Esophagus (tissue), 2 donors: Measurements from ENCODE around the gene GNA15. TPM values are rescaled to one million over a fixed set of nuclear protein-coding genes. Genes with fewer than 3 reads are reported as not detected.
"Not testable (repeated sequence)": the region's sequence is repeated elsewhere in the genome, so short reads cannot be mapped to it uniquely, and the experiment has no call there.

ENCODE experiments used
- H3K27ac ChIP-seq, 2 donors: one replicate each; pipeline ENCODE4 v1.5.1; 2013; ENCODE audit warnings: low read depth in 2 of 2, mild to moderate bottlenecking in 2 of 2, inconsistent platforms in 1 of 2, low read length in 1 of 2, moderate library complexity in 1 of 2
- H3K27me3 ChIP-seq, 2 donors: one replicate each; pipeline ENCODE4 v1.6.1; 2013; ENCODE audit warnings: low read length in 2 of 2, control low read depth in 1 of 2, mild to moderate bottlenecking in 1 of 2; ENCODE audit not compliant: insufficient read depth in 2 of 2, control insufficient read depth in 1 of 2
- H3K36me3 ChIP-seq, 2 donors: one replicate each; pipeline ENCODE4 v1.6.1; 2013; ENCODE audit warnings: low read length in 1 of 2; ENCODE audit not compliant: control insufficient read depth in 2 of 2, insufficient read depth in 2 of 2
- H3K4me1 ChIP-seq, 2 donors: one replicate each; pipeline ENCODE4 v1.6.1; 2013; ENCODE audit warnings: low read length in 1 of 2; ENCODE audit not compliant: control insufficient read depth in 2 of 2, insufficient read depth in 2 of 2
- H3K4me3 ChIP-seq, 2 donors: one replicate each; pipeline ENCODE4 v1.5.1; 2013; ENCODE audit warnings: low read length in 2 of 2, mild to moderate bottlenecking in 2 of 2, low read depth in 1 of 2, moderate library complexity in 1 of 2
- H3K9me3 ChIP-seq, 2 donors: one replicate each; pipeline ENCODE4 v1.6.1; 2013; ENCODE audit warnings: mild to moderate bottlenecking in 2 of 2, low read depth in 1 of 2, low read length in 1 of 2, moderate library complexity in 1 of 2; ENCODE audit not compliant: control insufficient read depth in 2 of 2, insufficient read depth in 1 of 2
- WGBS, 2 donors: extraction: QIAGEN DNeasy Blood & Tissue Kit; methylation state at CpG; one replicate each; pipeline ENCODE4 v1.1.7; 2013; 5-methylcytosine and 5-hydroxymethylcytosine counted together
- polyA plus RNA-seq, 2 donors: library from polyadenylated mRNA; stranded (reverse); fragments of 200-250 nt; gene quantifications; one replicate each; pipeline ENCODE4 v1.2.3, GENCODE V29; 2013
- donor health status: healthy with polysubstance abuse.
- donor health status: Bipolar disorder and iron deficiency.

Gene GNA15
- polyA plus RNA-seq, 2 donors = 118 to 135 TPM

DNA sequence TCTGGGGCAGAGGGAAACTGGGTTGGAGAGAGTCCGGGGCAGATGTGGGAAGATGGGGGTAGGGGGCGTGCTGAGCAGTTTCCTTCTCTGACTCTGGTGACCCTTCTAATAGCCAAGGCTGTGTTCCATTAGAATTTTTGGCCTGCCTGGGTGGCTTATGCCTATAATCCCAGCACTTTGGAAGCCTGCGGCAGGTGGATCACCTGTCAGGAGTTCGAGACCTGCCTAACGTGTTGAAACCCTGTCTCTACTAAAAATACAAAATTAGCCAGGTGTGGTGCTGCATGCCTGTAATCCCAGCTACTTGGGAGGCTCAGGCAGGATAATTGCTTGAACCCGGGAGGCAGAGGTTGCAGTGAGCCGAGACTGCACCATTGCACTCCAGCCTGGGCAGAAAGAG lies 67.1 kb downstream of the GNA15 start:
- H3K36me3 ChIP-seq = peaks cover 6 to 50% of the 10 kb centered on the region in 2 donors
- H3K9me3 ChIP-seq = not testable (repeated sequence)
- 92 to 94% methylated on average over 7 of the region's 7 CpGs for WGBS, 2 donors

DNA sequence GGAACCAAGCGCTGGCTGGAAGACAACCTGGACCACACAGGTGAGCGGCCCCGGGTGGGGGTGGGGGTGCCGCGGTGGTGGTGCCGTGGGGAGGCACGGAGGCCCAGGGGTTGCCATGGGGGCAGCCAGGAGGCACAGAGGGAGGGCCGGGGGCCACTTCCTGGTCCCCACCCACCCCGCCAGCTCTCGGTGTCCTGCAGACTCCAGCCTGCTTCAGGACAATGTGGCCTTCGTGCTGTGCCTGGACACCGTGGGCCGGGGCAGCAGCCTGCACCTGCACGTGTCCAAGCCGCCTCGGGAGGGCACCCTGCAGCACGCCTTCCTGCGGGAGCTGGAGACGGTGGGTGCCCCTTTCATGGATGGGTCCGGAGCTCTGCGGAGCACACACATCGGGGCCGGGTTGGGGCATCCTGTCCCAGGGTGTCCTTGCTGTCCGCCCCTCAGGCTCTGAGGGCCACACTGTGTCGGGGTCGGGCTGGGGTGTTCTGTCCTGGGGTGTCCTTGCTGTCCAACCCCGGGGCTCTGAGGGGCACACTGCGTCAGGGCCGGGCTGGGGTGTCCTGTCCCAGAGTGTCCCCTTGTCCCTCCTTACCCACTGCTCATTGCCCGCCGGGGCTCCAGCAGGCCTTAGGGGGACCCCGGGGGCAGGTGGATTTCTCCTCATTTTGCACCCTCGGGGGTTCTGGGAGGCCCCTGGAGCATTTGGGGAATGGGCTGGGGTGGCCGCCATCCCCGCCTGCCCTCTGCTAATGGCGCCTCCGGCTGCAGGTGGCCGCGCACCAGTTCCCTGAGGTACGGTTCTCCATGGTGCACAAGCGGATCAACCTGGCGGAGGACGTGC lies 68.2 kb downstream of the GNA15 start:
- 95% methylated on average over 38 to 43 of the region's 43 CpGs for WGBS, 2 donors
- no peaks in the 10 kb centered on the region for H3K27me3 ChIP-seq
- H3K27ac ChIP-seq = no peak overlapping the region
- no peak overlapping the region for H3K4me3 ChIP-seq
- H3K4me1 ChIP-seq = no peaks in the 10 kb centered on the region
- H3K36me3 ChIP-seq = peaks cover 6 to 51% of the 10 kb centered on the region in 2 donors
- no peaks in the 10 kb centered on the region for H3K9me3 ChIP-seq

More for the DNA sequence above, 67.1 kb downstream of the GNA15 start:
- H3K27me3 ChIP-seq, H3K4me1 ChIP-seq, H3K4me3 ChIP-seq, H3K27ac ChIP-seq: not testable (repeated sequence)

DNA sequence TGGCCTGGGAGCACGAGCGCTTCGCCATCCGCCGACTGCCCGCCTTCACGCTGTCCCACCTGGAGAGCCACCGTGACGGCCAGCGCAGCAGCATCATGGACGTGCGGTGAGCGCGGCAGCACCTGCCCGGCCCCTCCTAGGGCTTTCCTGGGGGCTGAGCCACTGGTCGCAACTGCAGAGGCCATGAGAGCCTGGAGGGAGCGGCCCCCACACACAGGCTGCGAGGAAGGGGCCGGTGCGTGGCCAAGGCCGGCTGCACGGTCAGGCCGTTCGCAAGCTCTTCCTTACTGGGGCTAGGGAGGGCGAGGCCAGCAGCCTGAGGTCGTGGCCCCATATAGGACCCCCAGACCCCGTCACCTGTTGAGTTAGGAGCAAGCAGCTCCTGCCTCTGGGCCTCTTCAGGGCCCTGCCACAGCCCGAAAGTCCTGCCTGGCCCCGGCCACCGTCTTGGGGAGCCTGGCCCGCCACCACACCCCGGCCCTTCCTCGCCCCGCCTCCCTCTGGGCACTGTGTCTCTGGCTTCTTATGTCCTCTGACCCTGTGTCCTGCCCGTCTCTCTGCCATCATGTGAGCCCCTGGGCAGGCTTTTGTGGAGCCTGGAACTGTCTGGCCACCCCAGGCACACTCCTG lies 68.9 kb downstream of the GNA15 start:
- WGBS, 2 donors = 94% methylated on average over 35 of the region's 35 CpGs
- Histone ChIP-seq H3K27ac (no peak overlapping the region), H3K36me3 (peaks cover 6 to 51% of the 10 kb centered on the region in 2 donors)

DNA sequence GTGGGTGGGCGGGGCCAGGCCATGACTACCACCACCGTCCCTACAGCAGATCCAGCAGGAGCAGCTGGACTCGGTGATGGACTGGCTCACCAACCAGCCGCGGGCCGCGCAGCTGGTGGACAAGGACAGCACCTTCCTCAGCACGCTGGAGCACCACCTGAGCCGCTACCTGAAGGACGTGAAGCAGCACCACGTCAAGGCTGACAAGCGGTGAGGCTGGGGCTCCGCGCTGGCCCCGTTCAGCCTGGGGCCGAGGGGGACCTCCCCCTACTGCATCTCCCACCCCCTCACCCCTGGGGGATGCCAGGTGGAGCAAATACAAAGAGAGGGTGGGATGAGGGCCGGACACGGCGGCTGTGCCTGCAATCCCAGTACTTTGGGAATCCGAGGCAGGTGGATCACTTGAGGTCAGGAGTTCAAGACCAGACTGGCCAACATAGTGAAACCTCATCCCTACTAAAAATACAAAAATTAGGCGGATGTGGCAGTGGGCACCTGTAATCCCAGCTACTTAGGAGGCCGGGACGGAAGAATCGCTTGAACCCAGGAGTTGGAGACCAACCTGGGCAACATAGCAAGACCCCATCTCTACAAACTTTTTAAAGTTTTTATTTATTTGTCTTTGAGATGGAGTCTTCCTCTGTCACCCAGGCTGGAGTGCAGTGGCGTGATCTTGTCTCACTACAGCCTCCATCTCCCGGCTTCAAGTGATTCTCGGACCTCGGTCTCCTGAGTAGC lies 70.6 kb downstream of the GNA15 start:
- peaks cover 6 to 51% of the 10 kb centered on the region in 2 donors for H3K36me3 ChIP-seq
- no peaks in the 10 kb centered on the region for H3K4me1 ChIP-seq
- no peaks in the 10 kb centered on the region for H3K9me3 ChIP-seq
- no peak overlapping the region for H3K27ac ChIP-seq
- 94 to 96% methylated on average over 28 of the region's 28 CpGs for WGBS, 2 donors
- no peak overlapping the region for H3K4me3 ChIP-seq
- H3K27me3 ChIP-seq = no peaks in the 10 kb centered on the region

More for the DNA sequence above, 68.9 kb downstream of the GNA15 start:
- H3K9me3 ChIP-seq = no peaks in the 10 kb centered on the region
- H3K27me3 ChIP-seq = no peaks in the 10 kb centered on the region
- H3K4me3 ChIP-seq = no peak overlapping the region
- H3K4me1 ChIP-seq = no peaks in the 10 kb centered on the region

DNA sequence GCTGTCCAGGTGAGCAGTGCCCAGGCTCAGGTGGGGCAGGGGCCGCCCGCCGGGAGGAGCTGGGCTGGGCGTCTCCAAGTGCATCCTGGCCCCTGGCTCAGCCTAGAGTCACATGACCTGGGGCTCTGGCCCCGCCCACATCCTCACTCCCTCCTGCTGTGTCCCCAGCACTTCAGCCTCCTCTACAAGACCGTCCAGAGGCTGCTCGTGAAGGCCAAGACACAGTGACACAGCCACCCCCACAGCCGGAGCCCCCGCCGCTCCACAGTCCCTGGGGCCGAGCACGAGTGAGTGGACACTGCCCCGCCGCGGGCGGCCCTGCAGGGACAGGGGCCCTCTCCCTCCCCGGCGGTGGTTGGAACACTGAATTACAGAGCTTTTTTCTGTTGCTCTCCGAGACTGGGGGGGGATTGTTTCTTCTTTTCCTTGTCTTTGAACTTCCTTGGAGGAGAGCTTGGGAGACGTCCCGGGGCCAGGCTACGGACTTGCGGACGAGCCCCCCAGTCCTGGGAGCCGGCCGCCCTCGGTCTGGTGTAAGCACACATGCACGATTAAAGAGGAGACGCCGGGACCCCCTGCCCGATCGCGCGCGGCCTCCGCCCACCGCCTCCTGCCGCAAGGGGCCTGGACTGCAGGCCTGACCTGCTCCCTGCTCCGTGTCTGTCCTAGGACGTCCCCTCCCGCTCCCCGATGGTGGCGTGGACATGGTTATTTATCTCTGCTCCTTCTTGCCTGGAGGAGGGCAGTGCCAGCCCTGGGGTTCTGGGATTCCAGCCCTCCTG lies 71.8 kb downstream of the GNA15 start:
- H3K27ac ChIP-seq = no peak overlapping the region
- H3K9me3 ChIP-seq = no peaks in the 10 kb centered on the region
- no peaks in the 10 kb centered on the region for H3K4me1 ChIP-seq
- no peaks in the 10 kb centered on the region for H3K27me3 ChIP-seq
- H3K36me3 ChIP-seq = peaks cover 6 to 44% of the 10 kb centered on the region in 2 donors
- 89 to 95% methylated on average over 39 to 43 of the region's 43 CpGs for WGBS, 2 donors
- H3K4me3 ChIP-seq = no peak overlapping the region

DNA sequence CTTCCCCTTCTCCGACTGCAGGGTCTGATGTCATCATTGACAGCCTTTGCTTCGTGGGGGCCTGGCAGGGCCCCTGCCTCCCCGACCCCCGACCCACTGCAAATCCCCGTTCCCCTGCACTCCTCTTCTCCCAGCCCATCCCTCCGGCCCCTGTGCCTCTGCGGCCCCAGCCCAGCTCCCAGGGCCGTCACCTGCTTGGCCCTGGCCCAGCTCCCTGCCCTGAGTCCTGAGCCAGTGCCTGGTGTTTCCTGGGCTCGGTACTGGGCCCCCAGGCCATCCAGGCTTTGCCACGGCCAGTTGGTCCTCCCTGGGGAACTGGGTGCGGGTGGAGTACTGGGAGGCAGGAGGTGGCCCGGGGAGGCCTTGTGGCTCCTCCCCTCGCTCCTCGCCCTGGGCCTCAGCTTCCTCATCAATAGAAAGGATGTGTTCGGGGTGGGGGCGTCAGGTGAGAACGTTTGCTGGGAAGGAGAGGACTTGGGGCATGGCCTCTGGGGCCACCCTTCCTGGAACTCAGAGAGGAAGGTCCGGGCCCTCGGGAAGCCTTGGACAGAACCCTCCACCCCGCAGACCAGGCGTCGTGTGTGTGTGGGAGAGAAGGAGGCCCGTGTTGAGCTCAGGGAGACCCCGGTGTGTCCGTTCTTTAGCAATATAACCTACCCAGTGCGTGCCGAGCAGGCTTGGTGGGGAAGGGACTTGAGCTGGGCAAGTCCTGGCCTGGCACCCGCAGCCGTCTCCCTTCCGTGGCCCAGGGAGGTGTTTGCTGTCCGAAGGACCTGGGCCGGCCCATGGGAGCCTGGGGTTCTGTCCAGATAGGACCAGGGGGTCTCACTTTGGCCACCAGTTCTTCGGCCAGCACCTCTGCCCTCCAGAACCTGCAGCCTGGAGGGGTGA lies 72.7 kb downstream of the GNA15 start:
- H3K4me1 ChIP-seq = no peaks in the 10 kb centered on the region
- no peak overlapping the region for H3K27ac ChIP-seq
- H3K36me3 ChIP-seq = peaks cover 6 to 44% of the 10 kb centered on the region in 2 donors
- 85 to 89% methylated on average over 33 of the region's 33 CpGs for WGBS, 2 donors
- no peaks in the 10 kb centered on the region for H3K27me3 ChIP-seq
- no peak overlapping the region for H3K4me3 ChIP-seq
- no peaks in the 10 kb centered on the region for H3K9me3 ChIP-seq

DNA sequence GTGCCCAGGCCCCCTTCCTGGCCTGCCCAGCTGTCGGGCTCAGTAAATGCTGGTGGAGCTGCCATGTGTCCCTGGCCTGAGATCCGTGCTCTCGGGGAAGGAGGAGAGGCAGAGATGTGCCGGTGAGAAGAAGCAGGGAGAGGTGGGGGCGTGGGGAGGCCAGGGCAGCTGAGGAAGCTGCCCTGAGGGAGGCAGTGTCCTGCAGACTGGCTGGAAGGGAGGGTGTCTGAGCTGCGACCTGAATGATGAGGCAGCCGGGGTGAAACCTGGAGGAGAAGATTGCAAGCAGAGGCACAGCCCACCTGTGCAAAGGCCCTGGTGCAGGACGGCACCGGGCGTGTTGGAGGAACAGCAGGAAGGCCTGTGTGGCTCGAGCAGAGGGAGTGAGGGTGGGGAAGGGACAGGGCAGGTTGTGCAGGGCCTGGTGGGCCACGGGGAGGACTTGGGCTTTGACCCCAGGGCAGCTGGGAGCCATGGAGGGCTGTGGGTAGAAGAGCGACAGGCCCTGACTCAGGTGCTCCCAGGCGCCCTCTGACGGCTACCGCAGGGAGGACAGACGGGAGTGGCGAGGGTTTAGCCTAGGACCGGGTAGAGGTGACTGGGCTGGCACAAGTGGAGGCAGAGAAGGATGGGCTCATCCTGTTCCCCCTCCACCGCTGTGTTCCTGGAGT lies 74.6 kb downstream of the GNA15 start:
- Histone ChIP-seq H3K27me3 (no peaks in the 10 kb centered on the region), H3K27ac (no peak overlapping the region), H3K4me3 (no peak overlapping the region), H3K4me1 (no peaks in the 10 kb centered on the region), H3K36me3 (peaks cover 0 to 27% of the 10 kb centered on the region in 2 donors), H3K9me3 (no peaks in the 10 kb centered on the region)
- 38 to 43% methylated on average over 20 of the region's 20 CpGs for WGBS, 2 donors

DNA sequence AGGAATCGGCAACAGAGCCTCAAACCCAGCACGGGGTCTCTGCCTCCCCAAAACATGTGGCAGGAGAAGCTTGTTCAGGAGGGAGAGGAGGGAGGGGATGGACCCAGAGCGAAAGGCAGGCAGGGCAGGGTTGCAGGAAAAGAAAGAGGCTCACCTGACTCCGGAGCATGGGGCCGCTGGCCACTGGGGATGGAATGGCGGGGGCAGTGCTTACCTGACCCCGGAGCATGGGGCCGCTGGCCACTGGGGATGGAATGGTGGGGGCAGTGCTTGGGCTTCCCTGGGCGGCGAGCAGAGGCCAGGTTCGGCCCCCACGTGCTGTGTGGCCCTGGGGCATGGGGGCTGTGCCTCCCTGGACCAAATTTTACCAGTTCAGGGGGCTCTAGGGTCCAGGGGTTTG lies 75.4 kb downstream of the GNA15 start:
- WGBS, 2 donors = 47 to 52% methylated on average over 12 of the region's 12 CpGs
- Histone ChIP-seq H3K9me3 (no peaks in the 10 kb centered on the region), H3K27me3 (no peaks in the 10 kb centered on the region), H3K27ac (no peak overlapping the region), H3K36me3 (peaks cover 0 to 25% of the 10 kb centered on the region in 2 donors), H3K4me3 (no peak overlapping the region), H3K4me1 (no peaks in the 10 kb centered on the region)
